ENCODE data around the gene TLR3. TPM values are rescaled to one million over a fixed set of nuclear protein-coding genes. Genes with fewer than 3 reads are reported as not detected.
A peak's percentile ranks its signal among the peaks of the same experiment; 100 is the strongest.
"Not testable (repeated sequence)": the region's sequence is repeated elsewhere in the genome, so short reads cannot be mapped to it uniquely, and the experiment has no call there.

The TLR3 gene
- under 1 TPM in 1 of 2 donors, not detected in 1; 0.10 TPM for total RNA-seq

DNA sequence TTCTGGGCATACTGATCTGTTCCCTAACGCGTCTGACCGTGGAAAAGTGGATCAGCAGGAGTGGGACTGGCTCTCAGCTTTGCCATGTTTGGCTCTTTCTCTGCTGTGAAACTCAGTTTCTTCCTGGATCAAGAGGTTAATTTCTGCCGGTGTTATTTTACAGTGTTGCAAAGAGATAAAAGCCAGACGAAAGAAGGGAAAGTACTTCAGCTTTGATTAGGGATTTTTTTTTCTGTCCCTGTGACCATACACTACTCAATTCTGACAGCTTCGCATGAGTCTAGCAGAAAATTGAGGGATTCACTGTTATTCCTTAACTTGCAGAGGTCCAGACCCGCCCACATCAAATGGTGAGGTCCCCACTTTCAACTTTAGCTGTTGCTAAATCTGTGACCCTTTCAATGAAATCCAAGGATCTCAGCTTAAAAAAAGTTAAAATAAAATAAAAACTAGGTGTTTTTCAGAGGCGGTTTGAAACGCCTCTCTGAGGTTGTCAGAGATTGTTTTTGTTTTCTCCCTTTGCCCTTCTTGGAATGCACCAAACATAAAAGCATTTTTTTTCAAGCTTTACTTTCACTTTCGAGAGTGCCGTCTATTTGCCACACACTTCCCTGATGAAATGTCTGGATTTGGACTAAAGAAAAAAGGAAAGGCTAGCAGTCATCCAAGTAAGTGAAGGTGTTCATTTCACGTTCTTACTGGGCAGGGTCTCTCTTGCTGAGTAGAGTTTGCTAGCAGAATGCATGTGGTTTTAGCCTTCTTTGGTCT lies at the start of gene TLR3:
TLR3 (plus strand) TSS at position 576 of the 768 bp plus-strand sequence. CDS start 7,464 bp downstream, outside the sequence.
- Mint-ChIP-seq H3K36me3 (no peaks in the 10 kb centered on the region), H3K9me3 (no peaks in the 10 kb centered on the region), H3K27ac (no peak within 1 kb of the TSS)
- no peak for DNase-seq (ENCODE audit: low spot score in 2 of 2)
- peak; percentile 32 to 74 for ATAC-seq

DNA sequence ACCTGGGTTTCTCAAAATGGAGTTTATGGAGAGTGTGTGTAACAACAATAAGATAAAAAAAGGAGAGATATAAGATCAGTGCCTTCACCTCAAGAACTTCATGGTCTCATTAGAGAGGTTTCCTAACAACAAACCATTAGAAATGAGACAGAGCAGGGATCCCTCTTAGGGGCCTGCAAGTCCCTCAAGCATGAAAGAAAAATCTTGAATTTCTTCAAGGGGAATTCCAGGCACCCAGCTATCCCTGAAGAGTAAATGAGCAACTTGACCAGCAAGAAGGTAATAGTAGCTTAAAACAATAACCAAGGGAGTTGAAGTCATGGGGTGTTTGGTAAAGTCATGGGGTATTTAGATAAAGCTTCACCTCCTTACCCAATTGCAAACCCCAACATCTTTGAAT lies 49.7 kb upstream of the TLR3 start:
- ATAC-seq (no peak), DNase-seq (ENCODE audit: low spot score in 2 of 2) (no peak)
- H3K9me3 Mint-ChIP-seq, result peaks cover 4 to 5% of the 10 kb centered on the region in 2 donors
- H3K36me3 Mint-ChIP-seq, result peaks cover 0 to 6% of the 10 kb centered on the region in 2 donors
- no peak overlapping the region for H3K27ac Mint-ChIP-seq

DNA sequence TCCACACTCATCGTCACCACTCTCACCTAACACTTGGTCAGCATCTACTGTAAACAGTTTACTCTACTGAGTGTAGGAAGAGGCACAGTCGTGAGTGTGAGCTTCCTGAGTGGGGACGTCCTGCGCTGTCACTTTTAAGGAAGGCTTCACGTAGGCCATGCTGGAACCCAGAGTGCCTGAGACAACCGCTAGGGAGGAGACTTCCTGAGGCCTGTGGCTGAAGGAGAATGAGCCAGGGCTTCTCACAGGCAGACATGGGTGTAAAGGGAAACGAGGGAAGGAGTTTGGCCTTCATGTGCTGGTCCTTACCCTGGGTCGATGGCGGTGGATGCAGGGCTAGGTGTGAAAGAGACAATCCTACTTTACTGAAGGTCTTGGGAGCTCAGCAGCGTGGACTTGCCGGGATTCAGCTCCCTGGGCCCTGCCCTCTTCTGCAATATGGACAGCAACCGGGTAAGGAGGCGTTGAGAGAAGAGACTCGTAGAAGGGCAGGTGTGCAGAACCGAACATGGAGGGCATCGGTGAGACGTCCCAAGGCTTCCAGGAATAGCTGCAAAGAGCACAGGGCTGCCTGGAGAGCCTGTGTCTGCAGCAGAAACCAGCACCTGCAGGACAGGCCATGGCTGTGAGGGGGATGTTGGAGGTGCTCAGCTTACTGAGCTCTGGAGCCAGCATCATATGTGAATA lies 48.7 kb upstream of the TLR3 start:
- DNase-seq (ENCODE audit: low spot score in 2 of 2), result no peak
- peaks cover 4 to 5% of the 10 kb centered on the region in 2 donors for H3K9me3 Mint-ChIP-seq
- ATAC-seq, result no peak
- H3K27ac Mint-ChIP-seq, result no peak overlapping the region
- peaks cover 0 to 6% of the 10 kb centered on the region in 2 donors for H3K36me3 Mint-ChIP-seq

DNA sequence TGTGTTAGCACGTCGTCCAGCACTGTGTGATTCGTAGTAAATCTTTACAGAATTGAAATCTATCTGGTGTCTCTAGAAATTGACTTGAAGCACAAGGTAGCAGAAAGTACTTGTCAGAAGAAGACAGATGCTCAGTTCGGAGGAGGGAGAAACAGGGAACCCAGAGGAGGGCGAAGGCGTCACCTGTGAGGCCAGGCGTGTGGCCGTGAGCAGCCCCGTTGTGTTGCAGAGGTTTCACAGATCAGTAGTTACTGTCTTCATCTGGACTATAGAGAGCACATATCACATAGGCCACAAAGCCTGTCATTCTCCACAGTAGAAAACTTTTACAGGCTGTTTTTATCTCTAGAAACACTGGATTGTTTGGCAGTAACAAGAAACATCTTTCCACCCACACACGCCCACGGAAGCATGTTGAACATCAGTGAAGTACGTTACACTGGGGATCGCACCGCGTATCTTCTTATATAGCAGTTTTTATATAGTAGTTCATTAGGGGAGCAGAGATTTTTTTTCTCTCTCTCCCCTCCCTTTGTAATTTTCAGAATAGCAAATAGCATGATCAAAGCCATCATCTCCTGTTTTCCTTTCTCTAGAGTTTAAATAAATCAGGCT lies 48.1 kb upstream of the TLR3 start:
- H3K9me3 Mint-ChIP-seq, result peaks cover 4 to 5% of the 10 kb centered on the region in 2 donors
- ATAC-seq (no peak), DNase-seq (ENCODE audit: low spot score in 2 of 2) (no peak)
- peaks cover 0 to 6% of the 10 kb centered on the region in 2 donors for H3K36me3 Mint-ChIP-seq
- H3K27ac Mint-ChIP-seq, result no peak overlapping the region

DNA sequence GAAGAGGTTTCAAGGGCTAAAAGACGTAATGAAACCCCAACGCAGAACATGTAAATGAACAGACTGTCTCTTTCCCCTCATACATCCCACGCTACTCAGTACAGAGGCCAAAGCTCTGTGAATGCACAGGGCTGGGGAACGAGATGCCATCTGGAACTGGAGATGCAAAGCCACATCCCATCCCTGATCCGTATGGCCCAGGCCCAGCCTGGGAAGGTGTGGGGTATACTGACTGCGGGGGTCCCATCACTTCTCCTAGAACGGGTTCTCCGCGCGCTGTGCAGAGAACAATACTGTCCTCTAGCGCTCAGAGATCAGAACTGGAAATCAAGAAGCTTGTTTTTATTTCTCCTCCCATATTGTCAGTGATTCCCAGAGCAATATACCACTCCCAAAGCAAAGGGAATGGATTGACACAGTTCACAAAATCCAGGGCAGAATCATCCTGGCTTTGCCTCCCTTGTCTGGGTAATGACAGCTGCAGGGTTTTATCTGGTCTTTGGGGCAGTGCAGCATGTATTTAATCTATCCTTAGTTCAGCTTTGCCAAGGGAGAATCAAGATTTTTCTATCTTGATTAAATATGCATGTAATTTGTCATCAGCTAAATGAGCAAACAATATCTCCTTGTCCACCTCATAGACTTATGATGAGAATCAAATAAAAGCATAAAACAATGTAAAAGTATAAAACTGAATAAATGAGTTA lies 47.3 kb upstream of the TLR3 start:
- H3K9me3 Mint-ChIP-seq, result peaks cover 4 to 5% of the 10 kb centered on the region in 2 donors
- H3K36me3 Mint-ChIP-seq, result peaks cover 0 to 6% of the 10 kb centered on the region in 2 donors
- ATAC-seq (no peak), DNase-seq (ENCODE audit: low spot score in 2 of 2) (no peak)
- no peak overlapping the region for H3K27ac Mint-ChIP-seq

DNA sequence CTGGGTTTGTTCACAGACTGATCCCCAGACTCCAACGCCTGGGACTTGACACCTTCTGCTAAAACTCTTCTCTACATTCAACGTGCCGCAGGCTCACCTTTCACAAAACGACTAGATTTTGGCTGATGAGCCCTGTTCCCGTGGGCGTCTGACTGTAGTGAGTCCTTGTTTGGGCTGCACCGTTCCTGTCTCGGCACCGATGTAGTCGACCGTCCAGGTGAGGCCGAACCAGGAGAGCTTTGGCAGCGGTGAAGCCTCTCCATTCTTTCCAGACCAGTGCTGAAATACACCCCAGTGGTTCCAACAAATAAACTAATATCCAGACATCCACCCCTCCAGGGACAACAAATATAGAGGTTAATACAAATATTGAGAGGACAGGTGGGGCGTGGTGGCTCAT lies 45.0 kb upstream of the TLR3 start:
- no peak for DNase-seq (ENCODE audit: low spot score in 2 of 2)
- ATAC-seq, result no peak
- Mint-ChIP-seq H3K36me3 (peaks cover 0 to 1% of the 10 kb centered on the region in 2 donors), H3K27ac (no peak overlapping the region), H3K9me3 (peaks cover under 1% of the 10 kb centered on the region in 2 donors)

DNA sequence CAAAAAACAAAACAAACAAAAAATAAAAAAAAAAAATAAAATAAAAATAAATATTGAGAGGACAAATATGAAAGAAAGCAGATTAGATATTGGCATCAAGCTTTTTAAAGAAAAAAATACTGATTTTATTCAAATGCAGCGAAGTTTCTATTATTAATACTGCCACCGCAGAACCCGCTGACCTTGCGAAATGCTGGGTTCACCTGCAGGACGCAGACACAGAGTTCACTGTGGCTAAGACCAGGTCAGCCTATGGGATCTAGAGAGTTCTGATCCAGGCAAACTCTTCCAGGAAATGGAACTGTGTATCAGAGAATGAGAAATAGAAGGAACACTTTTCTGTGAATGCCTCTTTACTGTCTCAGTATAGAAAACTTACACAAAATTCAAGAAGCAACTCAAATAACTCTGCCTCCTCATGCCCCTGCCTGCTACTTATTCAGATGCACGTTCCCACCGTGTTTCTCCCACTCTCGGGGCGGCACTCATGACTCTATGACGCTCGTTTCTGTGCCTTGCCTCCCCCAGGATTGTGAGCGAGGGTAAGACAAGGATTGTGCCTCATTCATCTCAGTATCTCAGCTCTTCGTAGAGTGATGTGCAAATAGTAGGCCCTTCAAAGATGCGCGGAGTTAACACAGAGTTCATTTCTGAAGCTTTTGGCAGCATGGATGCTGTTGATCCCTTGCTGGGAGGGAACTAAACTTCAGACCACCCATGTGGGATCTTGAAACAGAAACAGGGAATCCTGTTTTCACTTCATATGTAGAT lies 44.1 kb upstream of the TLR3 start:
- H3K9me3 Mint-ChIP-seq, result no peaks in the 10 kb centered on the region
- DNase-seq (ENCODE audit: low spot score in 2 of 2), result no peak

DNA sequence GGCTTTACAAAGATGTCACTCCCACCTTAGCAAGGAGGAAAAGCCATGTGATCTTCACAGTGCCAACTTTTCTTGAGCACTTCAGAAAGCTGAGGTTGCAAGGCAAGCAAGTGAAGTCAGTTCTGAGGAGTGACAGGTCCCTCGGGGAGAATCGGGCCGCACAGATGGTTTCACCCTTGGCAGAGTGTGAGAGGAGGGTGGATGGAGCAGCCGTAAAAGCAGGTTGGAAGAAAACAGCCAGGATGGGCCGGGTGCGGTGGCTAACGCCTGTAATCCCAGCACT lies 43.6 kb upstream of the TLR3 start:
- ATAC-seq (no peak), DNase-seq (ENCODE audit: low spot score in 2 of 2) (no peak)
- no peak overlapping the region for H3K27ac Mint-ChIP-seq
- no peaks in the 10 kb centered on the region for H3K9me3 Mint-ChIP-seq
- no peaks in the 10 kb centered on the region for H3K36me3 Mint-ChIP-seq

More for the DNA sequence above, 44.1 kb upstream of the TLR3 start:
- Mint-ChIP-seq H3K36me3 (no peaks in the 10 kb centered on the region), H3K27ac (no peak overlapping the region)
- no peak for ATAC-seq

DNA sequence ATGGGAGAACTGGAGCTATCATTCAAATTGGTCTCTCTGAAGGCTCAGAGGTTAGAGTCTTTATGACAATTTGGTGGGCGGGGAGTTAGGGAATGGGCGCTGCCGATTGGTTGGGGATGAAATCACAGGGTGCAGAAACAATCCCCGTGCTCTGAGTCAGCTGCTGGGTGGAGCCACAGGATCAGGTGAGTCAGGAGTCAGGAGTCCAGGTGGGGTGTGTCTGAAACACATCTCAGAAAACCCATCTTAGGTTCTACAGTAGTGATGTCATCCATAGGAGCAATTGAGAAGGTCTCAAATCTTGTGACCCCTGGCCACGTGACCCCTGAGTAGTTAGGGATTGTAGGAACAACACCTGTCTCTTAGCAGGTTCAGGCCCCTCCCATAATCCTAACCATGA lies 41.6 kb upstream of the TLR3 start:
- Mint-ChIP-seq H3K9me3 (no peaks in the 10 kb centered on the region), H3K36me3 (no peaks in the 10 kb centered on the region), H3K27ac (no peak overlapping the region)
- no peak for DNase-seq (ENCODE audit: low spot score in 2 of 2)
- ATAC-seq, result no peak

DNA sequence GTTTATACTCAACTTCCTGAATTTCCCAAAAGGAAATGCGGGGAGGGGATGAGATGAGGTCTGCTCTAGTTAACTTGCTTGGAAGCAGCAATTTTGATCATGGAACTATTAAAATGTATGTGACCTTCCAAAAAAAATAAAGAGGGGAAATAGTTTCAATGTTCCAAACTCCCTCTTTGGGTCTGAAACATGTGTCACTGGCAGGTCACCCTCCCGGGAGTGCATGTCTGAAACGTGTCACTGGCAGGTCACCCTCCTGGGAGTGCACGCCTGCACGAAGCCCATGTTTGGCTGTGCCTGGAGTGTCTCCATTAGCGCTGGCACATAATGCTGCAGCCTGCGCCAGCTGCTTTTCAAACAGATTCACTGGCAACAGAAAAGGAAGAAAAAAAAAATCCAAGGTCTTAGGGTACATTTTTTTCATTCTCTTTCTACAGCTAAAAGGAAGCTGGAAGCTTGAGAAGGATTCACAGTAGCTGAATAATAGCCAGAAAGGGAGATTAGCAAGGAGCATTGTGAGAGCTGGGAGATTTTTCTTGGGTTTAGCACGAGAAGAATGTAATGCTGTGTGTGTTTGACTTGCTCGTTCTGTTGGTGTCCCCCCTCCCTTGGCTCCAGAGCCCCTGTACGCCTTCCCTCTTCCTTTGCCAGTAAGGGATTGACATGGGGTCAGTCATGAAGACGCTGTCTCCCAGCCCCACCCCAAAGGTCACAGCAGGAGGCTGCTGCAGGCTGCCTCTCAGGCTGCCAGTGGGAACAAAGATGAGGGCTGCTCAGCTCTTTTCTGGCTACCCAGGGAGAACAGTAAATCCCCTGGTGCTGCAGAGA lies 39.2 kb upstream of the TLR3 start:
- no peak for ATAC-seq

DNA sequence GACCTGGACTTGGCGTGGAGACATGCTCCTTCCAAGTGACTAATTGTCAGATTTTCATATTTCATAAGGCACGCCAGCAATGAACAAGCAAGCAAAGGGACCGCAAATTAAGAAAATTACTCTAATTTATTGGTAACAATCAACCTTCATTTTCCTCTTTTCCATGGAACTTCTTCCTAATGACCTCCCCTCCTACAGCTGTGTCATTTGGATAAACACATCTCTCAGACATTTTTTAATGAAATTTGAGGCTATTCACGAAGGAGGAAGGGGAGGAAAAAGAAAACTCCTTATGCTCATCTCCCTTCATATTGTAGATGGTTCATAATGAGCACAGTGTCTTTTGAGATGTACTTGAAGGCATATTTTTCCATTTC lies 38.6 kb upstream of the TLR3 start:
- no peak for ATAC-seq
- no peak for DNase-seq (ENCODE audit: low spot score in 2 of 2)
- Mint-ChIP-seq H3K9me3 (peaks cover 5 to 6% of the 10 kb centered on the region in 2 donors), H3K27ac (no peak overlapping the region), H3K36me3 (peaks cover 0 to 6% of the 10 kb centered on the region in 2 donors)

More for the DNA sequence above, 39.2 kb upstream of the TLR3 start:
- Mint-ChIP-seq H3K36me3 (peaks cover 0 to 2% of the 10 kb centered on the region in 2 donors), H3K9me3 (peaks cover 2% of the 10 kb centered on the region in 2 donors), H3K27ac (no peak overlapping the region)
- DNase-seq (ENCODE audit: low spot score in 2 of 2), result no peak

DNA sequence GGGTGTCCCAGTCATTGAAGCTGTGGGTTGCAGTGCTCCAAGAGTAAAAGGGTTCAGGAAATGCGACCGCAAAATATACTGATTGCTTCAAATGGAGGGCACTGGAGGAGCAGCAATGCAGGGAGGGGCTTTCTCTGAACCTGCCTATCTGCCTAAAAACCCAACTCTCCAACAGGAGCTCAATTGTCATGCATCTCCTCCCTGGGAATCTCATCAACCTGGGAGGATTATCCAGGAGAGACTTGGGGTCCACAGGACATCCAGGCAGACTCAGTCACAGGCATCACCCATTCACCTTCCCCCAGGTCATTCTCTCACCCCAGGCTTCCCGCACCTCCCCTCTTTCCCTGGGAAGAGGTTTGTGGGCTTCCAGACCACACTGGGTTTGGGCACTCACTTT lies 38.2 kb upstream of the TLR3 start:
- ATAC-seq, result no peak
- peaks cover 5 to 6% of the 10 kb centered on the region in 2 donors for H3K9me3 Mint-ChIP-seq
- no peak for DNase-seq (ENCODE audit: low spot score in 2 of 2)
- H3K27ac Mint-ChIP-seq, result no peak overlapping the region
- H3K36me3 Mint-ChIP-seq, result peaks cover 0 to 6% of the 10 kb centered on the region in 2 donors

DNA sequence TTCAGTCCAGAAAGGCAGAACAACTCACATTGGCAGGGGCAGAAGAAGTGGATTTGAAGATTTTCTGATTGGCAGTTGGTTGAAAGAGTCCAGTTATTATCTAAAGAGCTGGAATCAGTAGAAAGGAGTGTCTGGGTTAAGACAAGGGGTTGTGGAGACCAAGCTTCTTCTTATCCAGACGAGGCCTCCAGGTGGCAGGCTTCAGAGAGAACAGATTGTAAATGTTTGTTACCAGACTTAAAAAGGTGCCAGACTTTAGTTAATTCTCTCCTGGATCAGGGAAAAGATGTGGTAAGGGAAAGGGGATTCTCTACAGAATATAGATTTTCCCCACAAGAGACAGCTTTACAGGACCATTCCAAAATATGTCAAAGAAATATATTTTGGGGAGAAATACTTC lies 36.7 kb upstream of the TLR3 start:
- no peak overlapping the region for H3K27ac Mint-ChIP-seq
- H3K36me3 Mint-ChIP-seq, result peaks cover 0 to 6% of the 10 kb centered on the region in 2 donors
- DNase-seq (ENCODE audit: low spot score in 2 of 2), result no peak
- peaks cover 5 to 6% of the 10 kb centered on the region in 2 donors for H3K9me3 Mint-ChIP-seq
- no peak for ATAC-seq

DNA sequence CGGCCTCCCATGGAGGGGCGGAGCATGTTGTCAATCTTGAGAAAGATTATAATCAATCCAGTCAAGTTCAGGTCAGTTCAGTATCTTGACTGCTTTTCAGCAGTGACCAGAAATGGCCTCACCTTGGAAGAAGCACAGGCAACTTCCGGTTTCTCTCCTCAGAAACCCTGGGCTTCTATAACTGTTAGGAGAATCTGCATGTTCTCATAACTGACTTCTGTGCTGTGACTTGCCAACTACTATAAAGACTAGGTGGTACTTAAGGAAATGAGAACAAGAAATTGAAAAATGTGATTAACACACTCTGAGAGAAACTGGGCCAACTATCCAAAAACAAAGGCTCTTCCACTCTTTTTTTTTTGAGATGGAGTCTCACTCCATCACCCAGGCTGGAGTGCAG lies 35.9 kb upstream of the TLR3 start:
- no peak for DNase-seq (ENCODE audit: low spot score in 2 of 2)
- Mint-ChIP-seq H3K9me3 (peaks cover 5 to 6% of the 10 kb centered on the region in 2 donors), H3K36me3 (peaks cover 0 to 6% of the 10 kb centered on the region in 2 donors), H3K27ac (no peak overlapping the region)
- ATAC-seq, result no peak

DNA sequence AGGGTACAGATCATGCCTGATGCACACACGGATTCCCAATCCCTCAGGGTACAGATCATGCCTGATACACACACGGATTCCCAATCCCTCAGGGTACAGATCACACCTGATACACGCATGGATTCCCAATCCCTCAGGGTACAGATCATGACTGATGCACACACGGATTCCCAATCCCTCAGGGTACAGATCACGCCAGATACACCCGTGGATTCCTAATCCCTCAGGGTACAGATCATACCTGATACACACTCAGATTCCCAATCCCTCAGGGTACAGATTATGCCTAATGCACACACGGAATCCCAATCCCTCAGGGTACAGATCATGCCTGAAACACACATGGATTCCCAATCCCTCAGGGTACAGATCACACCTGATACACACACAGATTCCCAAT lies 34.3 kb upstream of the TLR3 start:
- not testable (repeated sequence) for H3K27ac Mint-ChIP-seq; H3K36me3 Mint-ChIP-seq; H3K9me3 Mint-ChIP-seq; DNase-seq (ENCODE audit: low spot score in 2 of 2); ATAC-seq
